ENCODE data around the gene DNAH2. TPM values are rescaled to one million over a fixed set of nuclear protein-coding genes. Genes with fewer than 3 reads are reported as not detected.

DNAH2 gene
- total RNA-seq, 1 donor from 2014 or later: 0.72 TPM

- peak; percentile 75 for DNase-seq (ENCODE audit: low spot score)
- TF ChIP-seq, protein P1, sequence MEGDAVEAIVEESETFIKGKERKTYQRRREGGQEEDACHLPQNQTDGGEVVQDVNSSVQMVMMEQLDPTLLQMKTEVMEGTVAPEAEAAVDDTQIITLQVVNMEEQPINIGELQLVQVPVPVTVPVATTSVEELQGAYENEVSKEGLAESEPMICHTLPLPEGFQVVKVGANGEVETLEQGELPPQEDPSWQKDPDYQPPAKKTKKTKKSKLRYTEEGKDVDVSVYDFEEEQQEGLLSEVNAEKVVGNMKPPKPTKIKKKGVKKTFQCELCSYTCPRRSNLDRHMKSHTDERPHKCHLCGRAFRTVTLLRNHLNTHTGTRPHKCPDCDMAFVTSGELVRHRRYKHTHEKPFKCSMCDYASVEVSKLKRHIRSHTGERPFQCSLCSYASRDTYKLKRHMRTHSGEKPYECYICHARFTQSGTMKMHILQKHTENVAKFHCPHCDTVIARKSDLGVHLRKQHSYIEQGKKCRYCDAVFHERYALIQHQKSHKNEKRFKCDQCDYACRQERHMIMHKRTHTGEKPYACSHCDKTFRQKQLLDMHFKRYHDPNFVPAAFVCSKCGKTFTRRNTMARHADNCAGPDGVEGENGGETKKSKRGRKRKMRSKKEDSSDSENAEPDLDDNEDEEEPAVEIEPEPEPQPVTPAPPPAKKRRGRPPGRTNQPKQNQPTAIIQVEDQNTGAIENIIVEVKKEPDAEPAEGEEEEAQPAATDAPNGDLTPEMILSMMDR (IDR thresholded peaks at IDR 0.05; ENCODE audit: unreplicated experiment): no peak
- H3K4me1 Mint-ChIP-seq (ENCODE audit: unreplicated experiment): peaks cover 35% of the 10 kb centered on the region
- H3K4me3 Mint-ChIP-seq (ENCODE audit: unreplicated experiment): peak overlapping the region; percentile 89
- no peaks in the 10 kb centered on the region for H3K36me3 Mint-ChIP-seq (ENCODE audit: low read depth, unreplicated experiment)
- peak overlapping the region; percentile 89 for H3K27ac Mint-ChIP-seq (ENCODE audit: unreplicated experiment)
- H3K9me3 Mint-ChIP-seq (ENCODE audit: unreplicated experiment): no peaks in the 10 kb centered on the region
- H3K27me3 Mint-ChIP-seq (ENCODE audit: unreplicated experiment): peaks cover 17% of the 10 kb centered on the region
Observed at GRCh38 chr17:7703584-7704479, 13.7 kb upstream of the DNAH2 start.

DNA sequence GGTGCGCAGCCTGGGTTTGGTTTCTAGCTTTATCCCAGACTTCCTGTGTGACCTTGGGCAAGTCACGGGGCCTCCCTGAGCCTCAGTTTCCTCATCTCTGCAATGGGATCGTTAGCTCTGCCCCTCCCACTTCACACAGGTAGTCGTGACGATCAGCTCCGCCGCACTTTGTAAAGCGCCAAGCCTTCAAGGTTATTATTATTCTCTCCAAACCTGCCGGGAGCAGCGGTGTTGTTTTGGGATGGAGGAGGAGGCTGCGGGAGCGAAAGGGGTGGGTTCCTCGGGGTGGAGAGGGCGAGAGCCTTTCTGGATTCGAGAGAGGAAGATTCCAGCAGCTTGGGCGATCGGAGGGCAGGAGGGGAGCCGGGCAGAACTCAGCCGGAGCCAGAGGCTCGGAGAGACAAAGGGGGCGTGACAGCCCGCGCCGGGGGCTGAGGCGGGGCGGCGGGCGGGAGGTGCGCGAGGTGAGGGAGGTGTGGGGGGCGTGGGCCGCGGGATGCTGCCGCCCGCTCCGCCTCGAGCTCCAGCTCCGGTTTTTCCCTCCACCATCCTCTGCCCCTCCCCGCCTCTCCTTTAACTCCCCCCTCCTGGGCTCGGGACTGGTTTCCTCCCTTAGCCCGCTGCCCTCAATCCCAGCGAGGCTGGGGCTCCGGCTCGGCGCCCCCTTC lies 12.8 kb upstream of the DNAH2 start, which contains the start of gene EFNB3:
Gene EFNB3, plus strand, starts transcription at position 602 of the 668 bp plus-strand sequence. CDS start 397 bp downstream, outside the sequence.
- DNase-seq (ENCODE audit: low spot score): peak; percentile 74
- no peaks in the 10 kb centered on the region for H3K9me3 Mint-ChIP-seq (ENCODE audit: unreplicated experiment)
- TF ChIP-seq, protein P1 (IDR thresholded peaks at IDR 0.05; ENCODE audit: unreplicated experiment): no peak
- H3K27ac Mint-ChIP-seq (ENCODE audit: unreplicated experiment): peak within 1 kb of the TSS; percentile 89
- H3K36me3 Mint-ChIP-seq (ENCODE audit: low read depth, unreplicated experiment): no peaks in the 10 kb centered on the region
- peaks cover 36% of the 10 kb centered on the region for H3K4me1 Mint-ChIP-seq (ENCODE audit: unreplicated experiment)
- peaks cover 17% of the 10 kb centered on the region for H3K27me3 Mint-ChIP-seq (ENCODE audit: unreplicated experiment)
- peak within 1 kb of the TSS; percentile 89 for H3K4me3 Mint-ChIP-seq (ENCODE audit: unreplicated experiment)

DNA sequence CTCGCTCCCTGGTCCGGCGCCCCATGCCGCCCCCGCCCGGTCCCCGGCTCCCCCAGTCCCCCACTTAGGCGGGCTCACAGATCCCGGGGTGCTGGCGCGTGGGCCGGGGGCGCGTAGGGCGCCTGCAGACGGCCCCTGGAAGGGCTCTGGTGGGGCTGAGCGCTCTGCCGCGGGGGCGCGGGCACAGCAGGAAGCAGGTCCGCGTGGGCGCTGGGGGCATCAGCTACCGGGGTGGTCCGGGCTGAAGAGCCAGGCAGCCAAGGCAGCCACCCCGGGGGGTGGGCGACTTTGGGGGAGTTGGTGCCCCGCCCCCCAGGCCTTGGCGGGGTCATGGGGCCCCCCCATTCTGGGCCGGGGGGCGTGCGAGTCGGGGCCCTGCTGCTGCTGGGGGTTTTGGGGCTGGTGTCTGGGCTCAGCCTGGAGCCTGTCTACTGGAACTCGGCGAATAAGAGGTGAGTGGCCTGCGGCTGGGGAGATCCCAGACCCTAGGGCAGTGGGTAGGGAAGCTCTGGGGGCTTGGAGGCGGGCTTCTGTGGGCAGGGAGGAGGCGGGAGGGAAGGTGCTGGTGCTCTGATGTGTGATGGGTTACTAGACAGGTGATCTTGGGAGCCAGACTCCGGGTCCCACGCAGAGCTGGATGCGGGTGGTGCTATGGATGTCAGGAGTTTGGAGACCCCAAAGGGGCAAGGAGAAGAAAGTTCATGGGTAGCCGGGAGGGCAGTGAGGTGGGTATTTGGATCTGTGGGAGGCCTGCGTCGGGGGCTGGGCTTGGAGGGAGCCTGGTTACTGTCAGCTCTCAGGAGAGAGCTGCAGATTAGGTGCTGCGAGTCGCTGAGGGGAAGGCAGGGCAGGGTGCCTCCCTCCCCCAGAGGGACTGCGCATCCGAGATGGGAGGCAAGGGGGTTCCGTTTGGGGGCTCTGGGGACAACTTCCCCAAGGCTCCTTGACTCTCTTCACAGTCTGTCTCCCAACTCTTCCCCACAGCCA lies 12.0 kb upstream of the DNAH2 start:
- H3K36me3 Mint-ChIP-seq (ENCODE audit: low read depth, unreplicated experiment): peaks cover 3% of the 10 kb centered on the region
- peak overlapping the region; percentile 89 for H3K4me3 Mint-ChIP-seq (ENCODE audit: unreplicated experiment)
- peaks cover 20% of the 10 kb centered on the region for H3K27me3 Mint-ChIP-seq (ENCODE audit: unreplicated experiment)
- TF ChIP-seq, protein P1 (IDR thresholded peaks at IDR 0.05; ENCODE audit: unreplicated experiment): no peak
- H3K9me3 Mint-ChIP-seq (ENCODE audit: unreplicated experiment): no peaks in the 10 kb centered on the region
- H3K4me1 Mint-ChIP-seq (ENCODE audit: unreplicated experiment): peaks cover 45% of the 10 kb centered on the region
- peak overlapping the region; percentile 28 for H3K27ac Mint-ChIP-seq (ENCODE audit: unreplicated experiment)
- DNase-seq (ENCODE audit: low spot score): no peak

DNA sequence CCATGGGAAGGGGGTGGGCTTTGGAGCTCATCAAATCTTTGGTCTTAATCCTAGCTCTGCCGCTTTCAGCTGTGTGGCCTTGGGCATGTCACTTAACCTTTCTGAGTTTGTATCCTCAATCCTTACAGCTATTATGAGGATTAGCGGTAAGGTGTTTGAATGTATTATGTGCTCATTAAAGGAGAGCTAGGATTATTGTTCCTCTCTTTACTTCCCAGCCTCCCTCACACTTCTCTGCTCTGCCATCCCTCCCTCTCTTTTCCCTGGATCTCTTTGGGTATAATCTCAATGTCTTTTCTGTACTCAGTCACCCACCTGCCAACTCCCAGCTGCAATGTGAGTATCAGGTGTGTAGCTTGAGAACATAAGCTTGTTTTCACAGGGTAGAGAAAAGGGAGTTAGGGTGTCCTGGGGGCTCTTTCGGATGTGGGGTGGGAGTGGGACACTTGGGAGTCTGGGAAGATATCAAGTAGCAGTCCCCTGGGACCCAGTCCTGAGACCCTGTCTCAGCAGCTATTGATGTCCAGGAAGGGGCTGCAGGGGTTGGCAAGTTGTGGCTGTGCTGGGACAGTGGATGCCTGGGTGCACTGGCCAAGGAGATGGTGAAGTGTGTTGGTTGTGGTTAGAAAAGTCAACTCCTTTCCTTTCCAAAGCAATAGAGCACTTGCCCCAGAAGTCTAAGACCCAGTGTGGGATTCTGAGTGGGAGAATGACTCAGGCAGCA lies 10.8 kb upstream of the DNAH2 start:
- H3K27ac Mint-ChIP-seq (ENCODE audit: unreplicated experiment): no peak overlapping the region
- H3K4me1 Mint-ChIP-seq (ENCODE audit: unreplicated experiment): peaks cover 55% of the 10 kb centered on the region
- TF ChIP-seq, protein P1 (IDR thresholded peaks at IDR 0.05; ENCODE audit: unreplicated experiment): no peak
- H3K4me3 Mint-ChIP-seq (ENCODE audit: unreplicated experiment): peak overlapping the region; percentile 86
- no peak for DNase-seq (ENCODE audit: low spot score)
- H3K9me3 Mint-ChIP-seq (ENCODE audit: unreplicated experiment): no peaks in the 10 kb centered on the region
- peaks cover 11% of the 10 kb centered on the region for H3K36me3 Mint-ChIP-seq (ENCODE audit: low read depth, unreplicated experiment)
- peaks cover 27% of the 10 kb centered on the region for H3K27me3 Mint-ChIP-seq (ENCODE audit: unreplicated experiment)

All from endothelial cell (in vitro differentiated cells).